ENCODE data around the gene LMX1A. TPM values are rescaled to one million over a fixed set of nuclear protein-coding genes. Genes with fewer than 3 reads are reported as not detected.

LMX1A gene
- total RNA-seq, 1 experiment from 2014 or later, result not detected

DNA sequence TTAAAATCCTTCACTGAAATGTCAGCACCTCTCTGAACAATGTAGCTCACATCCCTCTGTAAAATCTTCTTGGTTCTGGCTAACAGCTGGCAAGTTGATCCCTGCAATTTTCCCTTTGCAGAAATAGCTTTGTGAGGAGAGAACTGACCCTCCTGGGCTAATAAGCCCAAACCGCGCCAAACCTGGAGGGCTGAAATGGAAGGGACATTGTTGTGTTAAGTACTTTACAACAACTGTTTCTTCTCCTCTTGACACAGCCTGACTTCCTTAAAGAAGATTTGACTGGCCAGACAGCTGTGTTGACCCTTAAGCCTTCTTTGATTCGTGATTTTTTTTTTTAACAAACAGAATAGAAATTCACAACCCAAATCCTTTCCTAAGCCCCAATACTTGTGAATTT, 5.7 kb downstream of the LMX1A start:
- ChIA-PET POLR2A (interaction anchor here (1.2 kb wide), 1 partner anchor 14 kb away, joined by 4 read pairs; no protein-coding TSS in a partner anchor), CTCF (interaction anchor here (0.6 to 24.8 kb wide), 9 partner anchors 14 to 506 kb away, joined by 3 to 340 read pairs (median 4); no protein-coding TSS in a partner anchor)
- TF ChIP-seq CTCF (IDR thresholded peaks at IDR 0.05; ENCODE audit: unreplicated experiment), result no peak
- Mint-ChIP-seq H3K27me3 (ENCODE audit: insufficient read depth, unreplicated experiment) (peaks cover 93% of the 10 kb centered on the region), H3K27ac (ENCODE audit: low read depth, unreplicated experiment) (no peak overlapping the region), H3K4me1 (ENCODE audit: insufficient read depth, unreplicated experiment) (no peaks in the 10 kb centered on the region), H3K36me3 (ENCODE audit: insufficient read depth, unreplicated experiment) (no peaks in the 10 kb centered on the region), H3K4me3 (ENCODE audit: unreplicated experiment) (no peak overlapping the region), H3K9me3 (ENCODE audit: unreplicated experiment) (no peaks in the 10 kb centered on the region)
- no TSS peak for BruUV-seq (replicated peaks)
- intact Hi-C loops (cut with micrococcal nuclease), result no loop called here
- no peak for DNase-seq (ENCODE audit: unreplicated experiment)

DNA sequence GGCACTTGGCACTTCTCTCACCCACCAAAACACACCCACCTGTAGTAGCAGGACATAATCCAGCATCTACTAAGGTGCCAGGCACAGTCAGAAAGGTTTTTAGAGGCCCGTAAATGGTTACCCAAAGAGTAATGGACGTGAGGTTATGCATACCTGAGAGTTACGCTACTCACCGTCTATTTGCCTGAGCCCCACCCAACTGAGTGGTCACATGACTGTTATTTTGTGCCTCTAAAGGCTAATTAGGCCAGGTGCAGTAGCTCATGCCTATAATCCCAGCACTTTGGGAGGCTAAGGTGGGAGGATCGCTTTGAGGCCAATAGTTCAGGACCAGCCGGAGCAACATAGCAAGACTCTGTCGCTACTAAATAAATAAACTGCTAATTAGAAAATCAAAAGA, 11.0 kb downstream of the LMX1A start:
- no peak overlapping the region for H3K4me3 Mint-ChIP-seq (ENCODE audit: unreplicated experiment)
- no peak for TF ChIP-seq CTCF (IDR thresholded peaks at IDR 0.05; ENCODE audit: unreplicated experiment)
- H3K36me3 Mint-ChIP-seq (ENCODE audit: insufficient read depth, unreplicated experiment), result no peaks in the 10 kb centered on the region
- DNase-seq (ENCODE audit: unreplicated experiment), result no peak
- ChIA-PET CTCF (interaction anchor here (0.8 to 24.8 kb wide), 5 partner anchors 21 to 210 kb away, joined by 3 to 340 read pairs (median 3); no protein-coding TSS in a partner anchor), POLR2A (no interaction called here)
- peaks cover 5% of the 10 kb centered on the region for H3K4me1 Mint-ChIP-seq (ENCODE audit: insufficient read depth, unreplicated experiment)
- no peaks in the 10 kb centered on the region for H3K9me3 Mint-ChIP-seq (ENCODE audit: unreplicated experiment)
- BruUV-seq (replicated peaks), result no TSS peak
- intact Hi-C loops (cut with micrococcal nuclease), result no loop called here
- no peak overlapping the region for H3K27ac Mint-ChIP-seq (ENCODE audit: low read depth, unreplicated experiment)
- H3K27me3 Mint-ChIP-seq (ENCODE audit: insufficient read depth, unreplicated experiment), result peaks cover 83% of the 10 kb centered on the region

DNA sequence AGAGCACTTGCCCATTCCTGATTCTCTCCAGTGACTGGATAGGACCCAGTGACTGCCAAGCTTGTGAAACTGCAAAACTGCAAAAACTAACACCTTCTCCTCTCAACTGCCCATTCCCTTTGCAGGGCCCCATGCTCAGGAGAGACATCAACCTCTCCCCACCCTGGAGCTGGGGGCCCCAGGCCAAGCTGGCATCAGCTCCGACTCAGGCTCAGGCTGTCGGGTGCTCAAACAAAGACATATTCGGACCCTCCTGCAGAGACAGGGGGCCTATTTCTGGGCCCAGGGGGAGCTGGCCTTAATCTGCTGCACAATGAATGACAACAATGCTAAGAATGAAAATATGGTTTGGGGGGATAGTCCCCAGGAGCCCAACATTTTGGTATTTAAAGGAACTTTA, 11.8 kb downstream of the LMX1A start:
- Mint-ChIP-seq H3K4me3 (ENCODE audit: unreplicated experiment) (no peak overlapping the region), H3K27me3 (ENCODE audit: insufficient read depth, unreplicated experiment) (peaks cover 76% of the 10 kb centered on the region), H3K27ac (ENCODE audit: low read depth, unreplicated experiment) (no peak overlapping the region), H3K36me3 (ENCODE audit: insufficient read depth, unreplicated experiment) (no peaks in the 10 kb centered on the region), H3K4me1 (ENCODE audit: insufficient read depth, unreplicated experiment) (peaks cover 7% of the 10 kb centered on the region), H3K9me3 (ENCODE audit: unreplicated experiment) (no peaks in the 10 kb centered on the region)
- TF ChIP-seq CTCF (IDR thresholded peaks at IDR 0.05; ENCODE audit: unreplicated experiment), result no peak
- DNase-seq (ENCODE audit: unreplicated experiment), result no peak
- intact Hi-C loops (cut with micrococcal nuclease), result no loop called here
- BruUV-seq (replicated peaks), result no TSS peak
- ChIA-PET CTCF (interaction anchor here (0.6 to 24.8 kb wide), 9 partner anchors 22 to 293 kb away, joined by 3 to 340 read pairs (median 4); no protein-coding TSS in a partner anchor), POLR2A (interaction anchor here (0.6 kb wide), 1 partner anchor 157 kb away, joined by 3 read pairs; no protein-coding TSS in a partner anchor)

- TF ChIP-seq CTCF (IDR thresholded peaks at IDR 0.05; ENCODE audit: unreplicated experiment), result no peak
- ChIA-PET POLR2A (interaction anchor here (0.6 kb wide), 1 partner anchor 157 kb away, joined by 3 read pairs; no protein-coding TSS in a partner anchor), CTCF (interaction anchor here (0.6 to 24.8 kb wide), 8 partner anchors 22 to 214 kb away, joined by 3 to 340 read pairs (median 4); no protein-coding TSS in a partner anchor)
- intact Hi-C loops (cut with micrococcal nuclease), result no loop called here
- DNase-seq (ENCODE audit: unreplicated experiment), result no peak
- Mint-ChIP-seq H3K36me3 (ENCODE audit: insufficient read depth, unreplicated experiment) (no peaks in the 10 kb centered on the region), H3K27me3 (ENCODE audit: insufficient read depth, unreplicated experiment) (peaks cover 70% of the 10 kb centered on the region), H3K4me3 (ENCODE audit: unreplicated experiment) (no peak overlapping the region), H3K27ac (ENCODE audit: low read depth, unreplicated experiment) (no peak overlapping the region), H3K9me3 (ENCODE audit: unreplicated experiment) (no peaks in the 10 kb centered on the region), H3K4me1 (ENCODE audit: insufficient read depth, unreplicated experiment) (peaks cover 7% of the 10 kb centered on the region)
- BruUV-seq (replicated peaks), result no TSS peak
These were observed 12.3 kb downstream of the LMX1A start for GRCh38 chr1:165344198-165344597.
